Loucy (cell line): ENCODE measurements around the gene RAVER2.

ENCODE experiments used
- EZH2phosphoT487 ChIP-seq: fragments of 200-600 bp; IDR thresholded peaks from 2 replicates; pipeline ENCODE4 v1.6.1; 2018; ENCODE audit warnings: antibody characterized with exemption, mild to moderate bottlenecking, moderate library complexity, borderline replicate concordance
- TF ChIP-seq, protein P1 (sequence below): fragments of 200-600 bp; sonication (generic); conservative IDR thresholded peaks from 2 replicates; pipeline ENCODE4 v1.5.1; 2014; ENCODE audit warnings: mild to moderate bottlenecking, antibody characterized with exemption, low read length

DNA sequence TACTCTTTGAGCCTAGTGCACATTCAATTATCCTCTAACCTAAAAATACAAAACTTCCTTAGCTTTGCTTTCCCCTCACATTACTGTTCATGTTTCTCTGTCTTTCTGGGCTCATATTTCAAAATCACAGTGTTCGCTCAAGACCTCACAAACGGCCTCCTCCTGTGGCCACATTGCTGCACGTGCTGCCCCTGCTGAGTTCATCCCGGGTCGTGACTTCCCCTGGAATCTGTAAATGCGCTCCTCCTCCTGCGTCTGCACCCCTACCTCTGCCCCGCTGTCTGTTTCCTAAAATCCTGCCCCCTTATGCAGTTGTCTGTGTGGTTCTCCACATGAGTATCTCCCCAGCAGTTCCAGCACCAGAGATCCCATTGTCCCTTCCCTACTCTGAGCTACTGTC, 45.5 kb upstream of the RAVER2 start:
- TF ChIP-seq, protein P1, sequence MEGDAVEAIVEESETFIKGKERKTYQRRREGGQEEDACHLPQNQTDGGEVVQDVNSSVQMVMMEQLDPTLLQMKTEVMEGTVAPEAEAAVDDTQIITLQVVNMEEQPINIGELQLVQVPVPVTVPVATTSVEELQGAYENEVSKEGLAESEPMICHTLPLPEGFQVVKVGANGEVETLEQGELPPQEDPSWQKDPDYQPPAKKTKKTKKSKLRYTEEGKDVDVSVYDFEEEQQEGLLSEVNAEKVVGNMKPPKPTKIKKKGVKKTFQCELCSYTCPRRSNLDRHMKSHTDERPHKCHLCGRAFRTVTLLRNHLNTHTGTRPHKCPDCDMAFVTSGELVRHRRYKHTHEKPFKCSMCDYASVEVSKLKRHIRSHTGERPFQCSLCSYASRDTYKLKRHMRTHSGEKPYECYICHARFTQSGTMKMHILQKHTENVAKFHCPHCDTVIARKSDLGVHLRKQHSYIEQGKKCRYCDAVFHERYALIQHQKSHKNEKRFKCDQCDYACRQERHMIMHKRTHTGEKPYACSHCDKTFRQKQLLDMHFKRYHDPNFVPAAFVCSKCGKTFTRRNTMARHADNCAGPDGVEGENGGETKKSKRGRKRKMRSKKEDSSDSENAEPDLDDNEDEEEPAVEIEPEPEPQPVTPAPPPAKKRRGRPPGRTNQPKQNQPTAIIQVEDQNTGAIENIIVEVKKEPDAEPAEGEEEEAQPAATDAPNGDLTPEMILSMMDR: no peak
- no peak for TF ChIP-seq EZH2phosphoT487
